Activated B cell treated with CpG ODN at 0.5 μM for 24 hours (primary cell): ENCODE data around the gene ACAN. TPM values are rescaled to one million over a fixed set of nuclear protein-coding genes. Genes with fewer than 3 reads are reported as not detected.

ENCODE experiments used
- ATAC-seq: fragments of 200-7000 bp; cut with Tn5 transposase; one replicate; pipeline ENCODE4 v1.10.0; 2021; ENCODE audit warnings: low read depth, mild to moderate bottlenecking, moderate library complexity
- CTCF ChIA-PET: fragments of 350-600 bp; sonication (Branson Sonifier 250); formaldehyde crosslinking; loops from one replicate; lab custom pipeline; 2021; ENCODE audit warnings: antibody characterized with exemption; lab: Charles Lee
- POLR2A ChIA-PET: fragments of 350-600 bp; sonication (Branson Sonifier 250); formaldehyde crosslinking; loops from one replicate; lab custom pipeline; 2021; ENCODE audit warnings: antibody characterized with exemption; lab: Charles Lee
- DNase-seq: peaks from one replicate; pipeline ENCODE4 v3.0.0; 2022
- H3K27ac Mint-ChIP-seq: one replicate; pipeline ENCODE4 v1.8.0; 2020; ENCODE audit warnings: mixed read lengths
- H3K27me3 Mint-ChIP-seq: one replicate; pipeline ENCODE4 v1.8.0; 2021; ENCODE audit warnings: mixed read lengths
- H3K36me3 Mint-ChIP-seq: one replicate; pipeline ENCODE4 v1.8.0; 2021; ENCODE audit warnings: low read depth, mixed read lengths
- H3K4me1 Mint-ChIP-seq: one replicate; pipeline ENCODE4 v1.8.0; 2021; ENCODE audit warnings: mixed read lengths
- H3K4me3 Mint-ChIP-seq: one replicate; pipeline ENCODE4 v1.8.0; 2020; ENCODE audit warnings: mild to moderate bottlenecking, mixed read lengths
- H3K9me3 Mint-ChIP-seq: one replicate; pipeline ENCODE4 v1.8.0; 2020; ENCODE audit warnings: mixed read lengths
- CTCF ChIP-seq: fragments of 200-600 bp; IDR thresholded peaks from one replicate; pipeline ENCODE4 v1.8.0; 2022; ENCODE audit warnings: antibody characterized with exemption, mild to moderate bottlenecking
- intact Hi-C: fragments of 100-400 bp; cut with micrococcal nuclease; formaldehyde crosslinking; loops from one replicate; pipeline ENCODE4 v1.15.1; 2024
- total RNA-seq: library from RNA; stranded (reverse); gene quantifications from 2 replicates; pipeline ENCODE4 v1.2.3, GENCODE V29; 2022

ACAN gene
- total RNA-seq, 1 donor from 2014 or later: not detected

- no peaks in the 10 kb centered on the region for H3K36me3 Mint-ChIP-seq
- ChIA-PET CTCF (interaction anchor here (2.8 kb wide), 1 partner anchor 212 kb away, joined by 31 read pairs; no protein-coding TSS in a partner anchor), POLR2A (no interaction called here)
- H3K4me1 Mint-ChIP-seq: no peaks in the 10 kb centered on the region
- intact Hi-C loops: no loop called here
- ATAC-seq: no peak
- no peak for TF ChIP-seq CTCF
- no peak for DNase-seq
- no peaks in the 10 kb centered on the region for H3K27me3 Mint-ChIP-seq
- no peaks in the 10 kb centered on the region for H3K9me3 Mint-ChIP-seq
- H3K27ac Mint-ChIP-seq: no peak overlapping the region
- no peak overlapping the region for H3K4me3 Mint-ChIP-seq
These were observed 32.4 kb downstream of the ACAN start for GRCh38 chr15:88835646-88836045.

GRCh38 chr15:88838667-88839066, 35.4 kb downstream of the ACAN start:
- Mint-ChIP-seq H3K27me3 (no peaks in the 10 kb centered on the region), H3K27ac (no peak overlapping the region), H3K9me3 (no peaks in the 10 kb centered on the region), H3K4me1 (no peaks in the 10 kb centered on the region), H3K4me3 (no peak overlapping the region), H3K36me3 (no peaks in the 10 kb centered on the region)
- CTCF ChIA-PET: no interaction called here
- ATAC-seq (no peak), DNase-seq (no peak)
- intact Hi-C loops: no loop called here
- TF ChIP-seq CTCF: no peak
- POLR2A ChIA-PET: no interaction called here

DNA sequence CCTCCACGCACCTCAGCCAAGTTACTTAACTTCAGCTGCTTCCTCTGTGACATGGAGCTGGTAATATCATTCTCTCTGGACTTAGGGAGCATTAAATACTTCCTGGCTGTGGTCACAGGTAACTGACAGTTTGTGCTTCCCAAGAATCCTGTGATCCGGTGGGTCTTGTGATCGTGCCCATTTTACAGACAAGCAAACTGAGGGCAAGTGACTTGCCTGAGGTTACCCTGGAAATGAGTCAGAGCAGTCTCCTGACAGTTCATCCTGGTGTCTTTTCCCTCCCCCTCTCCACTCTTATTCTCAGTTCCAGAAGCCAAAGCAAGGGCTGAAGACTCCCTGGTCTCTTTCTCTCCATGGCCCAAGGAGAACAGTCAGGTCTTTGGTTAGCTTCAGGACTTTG, 35.9 kb downstream of the ACAN start:
- intact Hi-C loops: no loop called here
- Mint-ChIP-seq H3K36me3 (no peaks in the 10 kb centered on the region), H3K4me1 (no peaks in the 10 kb centered on the region), H3K9me3 (no peaks in the 10 kb centered on the region), H3K27ac (no peak overlapping the region), H3K4me3 (no peak overlapping the region), H3K27me3 (peaks cover 3% of the 10 kb centered on the region)
- ChIA-PET CTCF (no interaction called here), POLR2A (no interaction called here)
- DNase-seq (no peak), ATAC-seq (no peak)
- TF ChIP-seq CTCF: no peak

GRCh38 chr15:88839961-88840360, 36.7 kb downstream of the ACAN start:
- no peaks in the 10 kb centered on the region for H3K9me3 Mint-ChIP-seq
- TF ChIP-seq CTCF: no peak
- ChIA-PET CTCF (no interaction called here), POLR2A (no interaction called here)
- no peaks in the 10 kb centered on the region for H3K36me3 Mint-ChIP-seq
- no peak overlapping the region for H3K27ac Mint-ChIP-seq
- intact Hi-C loops: no loop called here
- H3K4me3 Mint-ChIP-seq: no peak overlapping the region
- H3K4me1 Mint-ChIP-seq: no peaks in the 10 kb centered on the region
- DNase-seq (no peak), ATAC-seq (no peak)
- peaks cover 3% of the 10 kb centered on the region for H3K27me3 Mint-ChIP-seq

- DNase-seq (no peak), ATAC-seq (no peak)
- Mint-ChIP-seq H3K4me1 (no peaks in the 10 kb centered on the region), H3K4me3 (no peak overlapping the region), H3K36me3 (no peaks in the 10 kb centered on the region), H3K27ac (no peak overlapping the region), H3K9me3 (no peaks in the 10 kb centered on the region), H3K27me3 (peaks cover 3% of the 10 kb centered on the region)
- CTCF ChIA-PET: no interaction called here
- intact Hi-C loops: no loop called here
- POLR2A ChIA-PET: interaction anchor here (0.7 kb wide), 1 partner anchor 130 kb away, joined by 4 read pairs; no protein-coding TSS in a partner anchor
- no peak for TF ChIP-seq CTCF
These were observed 38.0 kb downstream of the ACAN start for GRCh38 chr15:88841236-88841635.
